GM04503 (cell line): ENCODE results near the gene CIPC.

ENCODE experiments used
- DNase-seq: peaks from one replicate; pipeline ENCODE4 v3.0.0-alpha.2; 2012; ENCODE audit warnings: low read depth

Gene CIPC

GRCh38 chr14:77071938-77072388 lies 26.1 kb upstream of the CIPC start:
- DNase-seq = no peak

DNA sequence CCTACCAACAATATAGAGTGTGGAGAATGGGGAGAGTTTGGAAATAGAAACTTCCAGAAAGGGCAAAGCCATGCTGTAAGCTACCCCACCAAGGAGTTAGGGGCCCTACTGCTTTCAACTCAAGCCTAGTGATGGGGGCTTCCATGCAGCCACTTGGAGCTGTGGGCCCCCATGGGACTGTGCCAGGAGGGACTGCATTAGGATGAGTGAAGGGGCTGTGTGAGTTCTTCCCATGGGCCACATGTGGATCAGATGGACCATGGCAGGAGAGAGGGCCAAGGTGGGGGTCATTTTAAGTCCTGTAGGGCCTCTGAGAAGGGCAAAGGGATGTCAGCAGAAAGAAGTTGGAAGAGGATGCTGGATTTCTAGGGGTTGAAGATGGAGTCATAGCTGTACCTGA lies 23.1 kb upstream of the CIPC start:
- no peak for DNase-seq

GRCh38 chr14:77076113-77076631 lies 21.9 kb upstream of the CIPC start:
- no peak for DNase-seq

DNA sequence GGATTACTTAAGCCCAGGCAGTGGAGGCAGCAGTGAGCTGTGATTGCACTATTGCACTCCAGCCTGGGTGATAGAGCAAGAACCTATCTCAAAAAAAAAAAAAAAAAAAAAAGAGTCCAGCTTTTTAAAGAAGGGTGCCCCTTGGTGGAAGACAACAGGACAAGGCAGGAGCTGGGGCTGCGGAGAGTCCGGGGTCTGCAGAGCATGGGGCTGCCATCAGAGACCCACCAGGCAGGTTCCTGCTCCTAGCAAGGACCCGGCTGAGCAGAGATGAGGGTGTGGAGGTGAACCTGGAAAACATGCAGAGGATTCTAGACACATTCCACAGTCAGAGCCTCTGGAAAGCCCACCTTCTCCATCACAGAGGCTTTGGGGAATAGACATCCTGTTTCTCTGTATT lies 21.0 kb upstream of the CIPC start:
- no peak for DNase-seq

- DNase-seq = no peak
These were observed 15.7 kb upstream of the CIPC start for GRCh38 chr14:77082356-77082755.

DNA sequence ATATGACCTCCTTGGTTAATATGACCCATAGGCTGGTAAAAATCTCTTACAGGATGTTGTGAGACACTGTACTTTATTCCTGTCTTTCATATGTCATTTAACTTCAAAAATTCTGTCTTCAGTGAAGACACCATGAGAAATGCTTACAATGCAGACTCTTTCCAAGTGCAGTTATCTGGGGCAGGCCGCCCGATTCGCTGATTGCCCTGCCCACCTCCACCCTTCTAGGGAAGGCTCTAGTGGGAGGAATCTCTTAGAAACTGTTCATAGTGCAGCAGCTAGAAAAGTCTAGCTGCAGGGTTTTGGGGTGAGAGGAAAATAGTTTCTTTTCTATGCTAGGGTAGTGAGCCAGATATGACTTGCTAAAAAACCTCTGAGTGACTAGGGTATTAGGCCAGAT lies 15.0 kb upstream of the CIPC start:
- DNase-seq = no peak

GRCh38 chr14:77084985-77085384 lies 13.1 kb upstream of the CIPC start:
- DNase-seq = no peak

GRCh38 chr14:77085538-77085937 lies 12.5 kb upstream of the CIPC start:
- no peak for DNase-seq

DNA sequence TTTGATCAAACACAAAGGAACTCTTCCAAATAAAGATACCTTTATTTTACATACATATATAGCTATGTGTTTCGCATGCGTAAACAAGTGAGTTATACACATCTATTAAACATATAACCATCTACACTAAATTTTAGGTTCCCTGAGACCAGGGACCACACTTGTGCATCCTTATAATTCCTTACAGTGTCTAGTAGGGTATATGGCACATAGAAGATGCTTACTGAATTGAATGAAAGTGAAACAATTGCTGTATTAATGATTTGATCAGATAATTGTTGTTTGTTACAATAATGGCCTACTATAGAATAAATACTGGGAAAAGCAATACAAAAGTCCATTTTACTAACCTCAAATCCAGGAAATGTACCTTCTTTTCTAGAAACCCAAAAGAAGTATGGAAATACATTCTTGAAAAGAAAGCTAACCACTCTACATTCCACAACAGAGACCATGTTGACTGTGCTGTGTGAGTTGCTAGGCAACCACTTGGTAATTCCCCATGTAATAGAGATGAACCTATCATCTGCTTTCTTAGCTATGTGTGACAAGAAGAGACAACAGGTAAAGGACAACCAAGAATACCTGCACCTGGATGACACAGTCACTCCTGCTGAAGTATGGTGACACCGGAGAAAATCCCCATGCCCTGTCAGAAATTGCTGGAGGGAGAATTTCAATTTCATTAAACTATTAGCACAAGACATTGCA lies 11.9 kb upstream of the CIPC start:
- DNase-seq = no peak

DNA sequence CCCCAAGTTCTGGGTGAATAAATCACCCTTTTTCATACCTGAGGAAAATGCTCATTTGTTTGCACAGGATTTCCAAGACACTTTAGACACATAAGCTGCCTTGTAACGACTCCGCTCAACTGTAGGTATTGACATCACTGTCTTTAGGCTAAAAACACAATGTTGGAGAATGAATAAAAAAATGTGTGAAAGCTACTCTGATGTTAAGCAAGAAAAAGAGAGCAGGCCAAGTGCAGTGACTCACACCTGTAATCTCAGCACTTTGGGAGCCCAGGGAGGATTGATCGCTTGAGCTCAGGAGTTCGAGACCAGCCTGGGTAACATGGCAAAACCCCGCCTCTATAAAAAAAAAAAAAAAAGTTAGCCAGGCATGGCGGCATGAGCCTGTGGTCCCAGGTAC lies 11.1 kb upstream of the CIPC start:
- no peak for DNase-seq

DNA sequence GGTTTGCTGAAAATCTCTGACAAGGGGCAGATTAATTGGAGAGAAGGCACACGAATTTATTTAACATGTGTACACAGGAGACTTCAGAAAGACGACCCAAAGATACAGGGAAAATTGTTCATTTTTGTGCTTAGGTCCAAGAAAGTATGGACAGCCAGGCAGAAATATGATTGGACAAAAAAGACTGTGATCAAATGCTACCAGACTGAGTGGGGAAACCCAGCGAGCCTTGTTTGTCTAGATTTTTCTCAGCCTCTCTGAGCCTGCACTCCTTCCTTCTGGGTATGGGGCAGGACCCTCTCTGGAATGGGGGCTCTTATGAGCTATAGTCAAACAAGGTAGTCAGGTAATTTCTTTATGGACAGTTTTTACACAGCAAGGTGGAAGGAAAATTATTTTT lies 10.4 kb upstream of the CIPC start:
- DNase-seq = no peak

DNA sequence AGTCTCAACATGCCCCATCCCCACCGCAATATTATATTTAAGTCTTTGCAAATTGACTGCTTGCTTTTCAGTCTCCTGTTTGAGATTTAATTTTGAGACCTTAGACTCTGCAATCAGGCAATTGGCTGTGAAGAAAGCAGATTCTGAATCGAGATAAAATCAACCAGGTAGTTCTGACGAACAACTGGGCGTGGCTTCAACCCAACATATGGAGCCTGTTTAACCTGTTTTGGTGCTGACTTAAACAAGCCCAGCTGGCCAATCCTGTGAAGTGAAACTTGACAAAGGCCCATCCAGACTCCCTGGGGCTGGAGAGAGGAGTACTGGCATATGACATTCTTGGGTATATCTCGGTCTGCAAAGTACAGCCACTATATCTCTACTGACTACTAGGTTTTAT lies 9.8 kb upstream of the CIPC start:
- no peak for DNase-seq

DNA sequence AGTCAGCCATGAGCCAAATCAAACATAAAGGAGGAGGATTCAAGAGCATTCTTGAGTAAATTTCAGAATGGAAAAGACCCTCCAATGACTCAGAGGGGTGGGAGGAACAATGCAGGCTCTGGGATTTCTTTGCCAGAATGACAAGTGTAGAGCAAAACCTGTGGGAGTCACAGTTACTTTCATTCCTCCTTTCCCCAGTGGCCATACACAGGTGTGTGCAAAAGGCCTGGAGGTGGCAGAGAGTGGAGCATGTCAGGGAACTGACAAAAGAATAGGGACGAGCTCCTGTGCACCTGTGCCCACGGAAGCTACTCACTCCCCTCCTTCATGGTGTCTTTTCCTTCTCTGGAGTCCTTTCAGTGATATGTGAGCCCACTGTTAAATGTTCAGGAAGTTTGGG lies 9.4 kb upstream of the CIPC start:
- no peak for DNase-seq

DNA sequence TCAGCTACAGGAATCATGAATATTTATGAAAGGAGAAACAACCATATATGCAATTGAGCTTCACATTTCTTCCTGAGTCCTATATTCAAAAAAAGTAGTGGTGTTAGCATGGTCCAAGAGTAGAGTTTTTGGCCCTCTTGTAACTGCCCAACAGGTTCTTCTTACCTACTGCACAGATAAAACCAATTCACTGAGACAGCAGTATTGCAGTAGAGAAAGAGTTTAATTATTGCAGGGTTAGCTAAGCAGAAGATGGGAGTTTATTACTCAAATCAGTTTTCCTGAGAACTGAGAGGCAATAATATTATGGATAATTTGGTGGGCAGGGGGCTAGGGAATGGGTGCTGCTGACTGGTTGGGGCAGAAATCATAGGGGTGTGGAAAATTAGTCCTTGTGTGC lies 6.5 kb upstream of the CIPC start:
- no peak for DNase-seq

DNA sequence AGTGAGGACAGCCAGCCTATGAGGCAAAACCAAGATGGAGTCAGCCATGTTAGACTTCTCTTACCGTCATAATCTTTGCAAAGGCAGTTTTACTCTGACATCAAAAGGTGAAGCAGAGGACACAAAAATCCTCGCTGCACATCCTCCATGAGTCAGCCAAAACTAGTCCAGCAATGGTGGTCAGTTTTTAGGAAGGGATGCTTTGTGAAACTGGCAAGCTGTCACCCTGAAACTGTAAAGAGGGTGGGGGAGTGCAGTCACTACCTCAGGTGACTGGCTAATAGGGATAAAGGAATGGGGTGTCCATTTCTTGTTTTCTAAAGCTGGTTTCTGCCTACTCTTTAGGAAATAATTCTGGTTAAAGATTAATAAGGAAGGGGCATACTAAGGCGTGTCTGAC lies 5.4 kb upstream of the CIPC start:
- DNase-seq = no peak

DNA sequence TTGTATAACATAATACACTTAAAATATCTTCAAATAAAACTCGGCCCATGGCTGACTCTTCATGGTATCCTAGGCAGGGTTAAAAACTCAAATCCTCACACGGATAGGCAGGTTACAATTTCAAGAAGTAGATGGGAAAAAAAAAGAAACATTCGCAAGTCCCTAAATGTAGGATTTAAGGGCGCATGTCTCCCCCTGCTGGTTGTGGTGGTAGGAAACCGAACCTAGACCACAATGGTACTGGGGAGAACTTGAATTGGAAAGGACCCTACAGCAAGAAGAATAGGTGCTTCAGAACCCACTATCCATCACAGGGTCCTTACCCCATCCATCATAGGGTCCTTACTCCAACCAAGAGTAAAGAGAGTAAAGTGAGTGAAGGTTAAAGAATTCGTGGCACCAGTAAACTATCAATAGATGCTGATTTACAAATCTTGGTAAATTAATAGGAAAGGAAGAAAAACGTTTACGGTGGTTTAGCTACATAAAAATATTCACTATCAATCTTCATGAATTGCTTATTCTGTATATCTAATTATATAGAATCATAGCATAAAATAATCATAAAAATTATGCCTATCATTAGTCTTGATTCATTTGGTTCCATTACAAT lies 3.3 kb upstream of the CIPC start:
- no peak for DNase-seq

GRCh38 chr14:77097006-77097699 lies 905 bp upstream of the CIPC start:
- DNase-seq = no peak

- no peak for DNase-seq
These were observed 683 bp downstream of the CIPC start for GRCh38 chr14:77098529-77099353.

DNA sequence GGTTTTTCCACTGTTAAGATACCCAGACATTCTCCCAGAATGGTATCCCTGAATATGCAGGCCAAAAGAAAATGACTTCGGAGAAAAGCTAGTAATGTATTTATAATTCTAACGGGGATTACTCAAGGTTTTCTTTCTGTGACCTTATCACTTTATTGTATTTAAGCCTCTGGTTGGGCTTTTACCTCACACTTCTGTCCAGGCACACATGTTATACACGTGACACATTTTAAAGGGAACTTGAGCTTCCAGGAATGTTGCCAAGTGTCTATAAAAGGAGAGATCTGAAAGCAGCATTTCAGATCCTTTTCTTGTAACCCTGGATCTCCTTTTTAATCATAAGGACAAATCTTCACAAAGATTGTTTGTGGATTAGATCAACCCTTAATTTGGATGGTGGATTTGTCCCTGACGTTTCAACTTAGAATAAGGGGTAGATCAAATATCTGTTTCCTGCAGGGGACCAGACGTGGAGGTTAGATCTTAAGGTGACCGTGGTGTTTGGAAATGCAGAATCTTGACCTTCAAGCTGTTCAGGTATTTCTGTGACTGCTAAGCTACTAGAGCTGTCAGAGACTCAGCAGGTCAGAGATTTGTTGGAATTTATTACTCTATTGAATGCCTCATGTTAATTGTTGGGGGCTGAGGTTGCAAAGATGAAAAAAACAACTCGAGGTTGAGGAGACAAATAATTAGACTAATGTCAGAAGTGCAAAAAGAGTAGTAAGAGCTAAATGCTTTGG lies 1.5 kb downstream of the CIPC start:
- DNase-seq = no peak

GRCh38 chr14:77100961-77101360 lies 2.9 kb downstream of the CIPC start:
- DNase-seq = no peak

GRCh38 chr14:77102154-77102553 lies 4.1 kb downstream of the CIPC start:
- no peak for DNase-seq

DNA sequence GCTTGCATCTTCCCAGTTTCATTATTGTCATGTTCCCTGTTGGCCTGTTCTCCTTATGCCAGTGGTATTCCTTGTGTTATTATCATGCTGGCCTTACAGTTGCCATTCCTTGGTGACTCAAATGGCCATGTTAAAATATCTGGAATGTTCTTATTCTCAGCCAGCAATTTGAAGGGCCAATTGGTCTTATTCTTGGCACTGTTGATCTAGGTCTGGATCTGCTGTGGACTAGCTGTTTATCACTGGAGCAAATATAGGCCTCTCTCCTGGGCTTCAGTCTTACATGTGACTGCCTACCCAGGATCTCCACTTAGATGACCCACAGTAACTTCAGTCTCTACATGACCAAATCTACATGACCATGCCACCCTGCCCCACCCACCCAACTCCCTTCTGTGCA lies 5.4 kb downstream of the CIPC start:
- DNase-seq = no peak
